Activated CD4-positive, alpha-beta T cell treated with anti-CD3 and anti-CD28 coated beads, Interleukin-10, Interleukin-2, amounts not matched to agents 100 ng/mL and 50 ng/mL, durations not matched to agents 16 hours and 8 hours (primary cell): ENCODE measurements around the gene STX1A.
"Not testable (repeated sequence)": the region's sequence is repeated elsewhere in the genome, so short reads cannot be mapped to it uniquely, and the experiment has no call there.

Experiments
- DNase-seq: peaks from one replicate; pipeline ENCODE4 v3.0.0-alpha.2; 2020

The STX1A gene

DNA sequence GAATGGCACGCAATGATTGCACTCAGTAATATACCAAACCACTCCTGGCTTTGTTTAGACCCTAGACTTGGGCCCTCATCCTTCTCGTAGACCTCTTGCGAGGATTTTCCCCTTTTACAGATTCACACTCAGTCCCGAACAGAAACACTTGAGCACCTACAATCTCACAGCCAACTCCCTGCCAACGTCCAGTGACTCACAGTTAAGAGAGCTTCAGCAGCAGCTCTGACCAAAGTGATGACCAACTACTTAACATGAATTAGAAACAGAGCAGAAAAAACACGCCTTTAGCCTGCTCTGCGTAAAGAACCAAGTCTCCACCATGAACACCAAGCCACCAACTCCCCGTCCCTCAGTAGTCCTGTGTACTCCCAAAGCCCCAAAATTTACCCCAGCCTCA, 38.4 kb downstream of the STX1A start:
- no peak for DNase-seq

DNA sequence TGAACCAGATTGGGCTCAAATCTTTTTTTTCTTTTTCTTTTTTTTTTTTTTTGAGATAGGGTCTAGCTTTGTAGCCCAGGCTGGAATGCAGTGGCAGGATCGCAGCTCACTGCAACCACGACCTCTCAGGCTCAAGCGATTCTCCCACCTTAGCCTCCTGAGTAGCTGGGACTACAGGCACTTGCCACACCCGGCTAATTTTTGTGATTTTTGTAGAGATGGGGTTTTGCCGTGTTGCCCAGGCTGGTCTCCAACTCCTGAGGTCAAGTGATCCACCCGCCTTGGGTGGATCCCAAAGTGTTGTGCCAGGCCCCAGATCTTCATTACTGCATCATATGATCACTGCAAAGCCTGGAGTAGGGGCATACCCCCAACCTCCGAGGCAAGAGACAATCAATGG, 39.0 kb downstream of the STX1A start:
- no peak for DNase-seq

DNA sequence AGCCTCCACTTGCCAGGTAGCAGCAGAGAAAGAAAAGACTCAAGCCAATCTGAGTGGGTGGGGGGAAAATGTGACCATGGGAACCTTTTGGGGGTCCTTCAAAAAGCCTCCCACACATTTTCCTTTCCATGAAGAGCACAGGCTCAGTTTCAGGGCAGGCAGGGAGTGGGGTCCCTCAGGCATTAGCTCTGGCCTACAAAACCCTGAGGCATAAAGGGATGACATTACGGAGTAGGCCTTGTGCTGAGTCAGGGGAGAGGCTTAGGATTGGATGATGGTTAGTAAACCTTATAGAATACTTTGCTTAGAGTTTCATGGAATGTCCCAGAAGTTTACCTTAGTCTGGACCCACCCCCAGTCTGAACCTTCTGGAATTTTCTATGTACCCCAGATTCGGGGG, 39.8 kb downstream of the STX1A start:
- DNase-seq, result no peak

DNA sequence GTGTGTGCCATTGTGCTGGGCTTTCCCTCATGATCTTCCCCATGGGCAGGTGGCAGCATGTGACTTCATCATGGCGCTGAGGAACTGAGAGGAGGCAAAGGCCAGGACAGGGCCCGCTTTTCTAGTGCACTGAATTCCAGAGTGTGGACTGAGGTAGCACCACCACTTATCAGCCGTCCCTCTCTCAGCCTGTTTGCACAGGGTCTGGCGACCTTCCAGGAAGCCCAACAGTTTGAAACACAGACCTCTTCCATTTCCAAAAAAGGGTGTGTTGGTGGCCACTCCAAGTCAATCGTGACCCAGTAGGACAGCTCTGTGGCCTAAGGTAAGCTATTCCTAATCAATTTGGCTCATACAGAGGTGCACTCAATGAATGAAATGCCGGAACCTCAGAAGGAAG, 40.6 kb downstream of the STX1A start:
- DNase-seq, result no peak

DNA sequence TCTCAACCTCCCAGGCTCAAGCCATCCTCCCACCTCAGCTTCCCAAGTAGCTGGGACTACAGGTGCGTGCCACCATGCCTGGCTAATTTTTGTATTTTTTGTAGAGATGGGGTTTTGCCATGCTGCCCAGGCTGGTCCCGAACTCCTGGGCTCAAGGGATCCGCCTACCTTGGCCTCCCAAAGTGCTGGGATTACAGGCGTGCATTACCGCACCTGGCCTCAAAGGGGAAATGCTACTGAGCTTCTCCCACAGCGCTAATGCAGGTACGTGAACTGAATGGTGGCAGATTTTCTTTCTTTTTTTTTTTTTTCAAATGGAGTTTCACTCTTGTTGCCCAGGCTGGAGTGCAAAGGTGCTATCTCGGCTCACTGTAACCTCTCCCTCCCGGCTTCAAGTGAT, 43.4 kb downstream of the STX1A start:
- DNase-seq, result not testable (repeated sequence)

DNA sequence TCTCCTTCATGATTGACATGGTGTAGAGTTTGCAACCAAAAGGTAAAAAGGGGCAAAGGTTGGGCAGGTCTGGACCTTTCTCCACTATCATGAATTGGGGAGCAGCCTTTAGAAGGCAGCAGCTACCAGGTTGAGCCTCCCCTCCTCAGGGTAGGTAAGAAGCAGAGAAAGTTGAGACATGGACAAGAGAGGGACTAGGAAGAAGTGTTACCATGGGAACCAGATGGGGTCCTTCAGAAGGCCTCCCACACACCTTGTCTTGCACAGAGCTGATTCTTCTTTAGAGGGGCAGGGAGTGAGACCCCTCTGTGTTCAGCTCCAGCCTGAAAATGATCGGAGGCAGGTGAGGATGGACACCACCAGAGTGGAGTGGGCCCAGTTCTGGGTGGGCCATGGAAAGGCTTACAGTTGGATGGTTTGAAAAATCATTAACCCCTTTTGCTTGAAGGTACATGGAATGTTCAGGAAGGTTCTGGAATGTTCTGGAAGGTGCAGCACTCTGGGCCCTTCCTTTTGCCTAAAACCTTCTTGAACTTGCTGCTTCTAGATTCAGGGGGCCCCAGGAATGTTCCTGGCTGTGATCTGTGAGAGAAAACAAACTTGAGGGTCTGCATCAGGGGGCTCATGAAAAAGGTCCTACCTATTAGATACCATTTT, 44.9 kb downstream of the STX1A start:
- no peak for DNase-seq

DNA sequence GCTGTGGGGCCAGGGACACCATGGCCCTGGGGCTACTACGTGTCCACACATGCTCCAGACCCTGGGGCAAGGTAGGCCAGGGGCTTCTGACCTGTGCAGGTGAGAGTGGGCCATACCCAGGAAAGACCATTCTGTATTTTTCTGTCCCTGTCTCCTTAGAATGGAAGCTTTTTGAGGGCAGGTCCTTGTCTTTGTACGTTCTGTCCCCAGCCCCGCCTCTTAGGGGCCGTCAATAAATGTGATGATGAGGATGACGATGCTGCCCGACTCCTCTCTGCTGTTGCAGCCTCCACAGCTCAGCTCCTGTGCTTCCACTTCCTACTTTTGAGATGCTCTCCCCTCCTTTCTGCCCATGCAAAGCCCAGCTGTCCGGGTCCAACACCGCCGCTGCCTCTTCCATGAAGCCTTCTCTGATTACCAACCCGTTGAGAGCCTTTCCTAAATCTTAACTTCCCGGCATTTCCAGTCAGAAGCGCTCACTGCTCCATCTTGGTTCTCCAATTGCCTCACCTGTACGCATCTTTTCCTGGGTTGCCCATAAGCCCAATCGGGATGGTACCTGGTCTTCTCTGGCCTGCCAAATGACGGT, 47.5 kb downstream of the STX1A start:
- no peak for DNase-seq

DNA sequence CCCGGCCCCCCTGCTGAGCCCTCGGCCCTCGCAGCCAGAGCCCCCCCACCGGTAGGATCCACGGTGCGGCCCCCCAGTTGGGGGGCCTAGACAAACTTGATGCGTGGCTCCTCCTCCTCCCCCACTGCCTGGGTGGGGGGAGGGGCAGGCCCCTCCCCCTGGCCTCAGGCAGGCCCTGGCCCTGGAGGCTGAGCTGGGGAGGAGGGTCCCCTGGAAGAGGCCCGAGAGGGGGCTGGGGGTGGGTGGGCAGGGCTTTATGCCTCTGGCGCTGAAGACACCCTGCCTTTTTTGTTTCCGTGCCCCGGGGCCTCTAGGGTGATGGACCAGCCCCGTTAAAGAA, 48.2 kb downstream of the STX1A start:
- DNase-seq, result no peak

DNA sequence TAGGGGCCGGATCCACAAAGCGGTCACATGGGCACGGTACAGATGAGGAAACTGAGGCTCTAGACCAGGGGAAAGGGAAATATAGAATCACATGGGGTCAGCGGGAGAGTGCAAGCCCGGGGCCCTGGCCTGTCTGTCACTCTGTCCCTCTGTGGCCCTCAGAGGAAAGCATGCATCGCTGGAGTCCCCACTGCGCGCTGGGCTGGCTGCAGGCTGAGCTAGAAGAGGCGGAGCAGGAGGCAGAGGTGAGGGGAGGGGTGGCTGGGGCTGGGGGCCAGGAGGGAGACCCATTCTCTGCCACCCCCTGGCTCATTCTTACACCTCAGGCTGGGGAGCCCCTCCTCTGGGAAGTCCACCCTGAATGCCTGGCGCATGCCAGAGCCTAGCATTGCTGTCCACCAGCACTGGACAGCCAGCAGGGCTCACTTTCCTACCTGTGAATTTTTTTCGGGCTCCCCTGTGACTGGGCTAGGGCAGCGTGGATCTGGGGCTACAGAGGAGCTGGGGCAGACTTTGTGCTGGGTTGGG, 49.5 kb downstream of the STX1A start:
- no peak for DNase-seq

DNA sequence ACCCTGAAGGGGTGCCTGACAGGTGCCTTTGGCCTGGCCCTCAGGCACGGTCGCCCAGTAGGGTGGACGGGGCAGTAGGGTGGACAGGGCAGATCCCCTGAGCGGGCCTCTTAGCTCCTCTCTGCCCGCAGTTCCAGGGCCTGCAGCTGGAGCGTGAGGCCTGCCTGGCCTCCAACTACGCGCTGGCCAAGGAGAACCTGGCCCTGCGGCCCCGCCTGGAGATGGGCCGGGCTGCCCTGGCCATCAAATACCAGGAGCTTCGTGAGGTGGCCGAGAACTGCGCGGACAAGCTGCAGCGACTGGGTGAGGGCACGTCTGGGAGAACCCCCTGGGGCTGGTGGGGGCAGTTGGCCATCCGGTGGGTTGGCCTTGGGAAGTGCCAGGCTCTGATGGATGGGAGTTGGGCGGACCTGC, 50.2 kb downstream of the STX1A start:
- no peak for DNase-seq

DNA sequence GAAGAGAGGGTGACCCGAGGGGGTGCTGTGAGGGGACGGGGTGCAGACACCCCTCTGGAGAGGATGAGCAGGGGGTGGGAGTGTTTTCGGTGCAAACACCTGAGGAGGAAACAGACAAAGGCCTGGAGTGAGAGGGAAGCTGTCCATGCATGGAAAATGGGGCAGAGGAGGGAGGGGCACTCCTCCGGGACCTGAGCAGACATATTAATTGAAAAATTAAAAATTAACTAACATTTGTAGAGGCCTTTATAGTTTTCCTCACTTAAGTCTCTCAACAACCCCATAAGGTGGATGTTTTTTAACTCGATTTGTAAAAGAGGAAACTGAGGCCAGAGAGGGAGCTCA, 50.6 kb downstream of the STX1A start:
- no peak for DNase-seq

DNA sequence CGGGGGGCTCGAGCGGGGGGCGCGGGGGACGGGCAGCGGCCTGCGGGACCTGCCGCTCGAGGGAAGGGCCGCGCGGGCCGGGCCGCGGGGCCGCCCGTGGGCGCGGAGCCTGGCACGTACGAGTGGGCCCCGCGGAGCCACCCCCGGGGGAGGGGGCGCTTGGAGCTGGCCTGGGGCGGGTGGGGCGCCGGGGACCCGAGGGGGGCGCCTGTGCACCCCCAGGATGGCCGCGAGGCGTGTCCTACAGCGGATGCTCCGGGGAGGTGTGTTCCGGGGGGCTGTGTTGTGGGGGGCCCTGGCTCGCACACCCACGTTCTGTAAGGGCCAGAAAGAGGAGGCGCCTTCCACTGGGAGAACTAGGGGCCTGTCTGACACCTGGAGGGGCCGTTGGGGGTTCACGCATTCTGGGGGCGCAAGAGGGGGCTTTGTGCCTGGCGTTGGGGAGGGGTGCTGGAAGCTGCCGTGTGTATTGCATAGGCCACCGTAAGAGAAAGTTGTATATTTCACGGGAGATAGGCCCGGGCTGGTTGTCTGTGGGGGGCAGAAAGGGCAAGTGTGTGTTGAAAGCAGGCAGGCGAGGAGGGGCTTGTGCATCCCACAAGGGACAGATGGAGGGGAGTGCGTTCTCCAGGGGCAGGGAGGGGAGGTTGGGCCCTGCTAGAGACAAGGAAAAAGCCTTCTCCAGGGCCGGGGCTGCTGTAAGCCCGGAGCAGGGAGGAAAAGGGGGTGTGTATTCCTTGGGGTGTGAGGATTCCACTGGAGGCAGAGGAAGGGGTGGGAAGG, 51.2 kb downstream of the STX1A start:
- no peak for DNase-seq

DNA sequence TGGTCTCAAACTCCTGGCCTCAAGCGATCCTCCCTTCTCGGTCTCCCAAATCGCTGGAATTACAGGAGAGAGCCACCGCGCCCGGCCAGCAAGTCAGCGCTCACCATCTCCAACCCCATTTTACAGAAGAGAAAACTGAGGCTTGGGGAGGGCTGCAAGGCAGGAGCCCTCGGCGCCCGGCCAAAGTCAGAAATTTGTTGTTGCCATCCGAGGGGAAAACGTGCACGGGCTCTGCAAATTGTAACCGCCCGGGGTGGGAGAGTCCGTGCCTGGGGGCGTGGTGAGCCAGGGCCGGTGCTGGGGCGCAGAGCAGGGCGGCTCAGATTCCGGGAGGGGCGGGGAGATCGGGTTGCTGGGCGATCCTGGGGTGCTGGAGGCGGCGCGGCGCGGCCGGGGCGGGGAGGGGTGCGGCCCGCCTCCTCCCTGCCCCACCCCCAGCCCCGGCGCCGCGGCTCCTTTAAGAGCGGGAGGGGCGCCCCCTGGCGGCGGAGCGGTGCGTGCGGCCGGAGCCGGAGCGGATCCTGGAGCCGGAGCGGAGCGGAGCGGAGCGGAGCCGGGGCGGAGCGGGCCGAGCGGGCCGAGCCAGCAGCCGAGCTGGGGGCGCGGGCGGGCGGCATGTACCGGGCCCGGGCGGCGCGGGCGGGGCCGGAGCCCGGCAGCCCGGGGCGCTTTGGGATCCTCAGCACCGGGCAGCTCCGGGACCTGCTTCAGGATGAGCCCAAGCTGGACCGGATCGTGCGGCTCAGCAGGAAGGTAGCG, 51.9 kb downstream of the STX1A start, which contains the start of gene VPS37D:
VPS37D (plus strand) TSS at position 488 of the 759 bp plus-strand sequence; CDS start at position 616, 128 bp downstream.
- peak; percentile 93 for DNase-seq

DNA sequence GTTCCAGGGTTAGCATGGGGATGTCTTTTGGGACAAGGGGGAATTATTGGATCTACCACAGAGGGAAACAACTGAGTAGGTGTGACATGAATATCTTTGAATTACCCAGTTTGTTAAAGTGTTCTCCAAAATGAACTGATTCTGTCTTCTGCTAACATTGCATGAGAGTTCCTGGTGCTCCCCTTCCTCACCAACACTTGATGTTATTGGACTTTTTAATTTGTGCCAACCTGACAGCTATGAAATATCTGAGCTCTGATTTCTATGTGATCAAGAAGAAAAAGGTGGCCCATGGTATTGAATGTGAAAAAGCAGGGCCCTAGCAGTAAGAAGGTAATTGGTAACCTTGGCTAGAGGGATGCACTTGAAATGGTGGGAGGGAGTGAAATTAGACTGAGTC, 56.4 kb downstream of the STX1A start:
- DNase-seq, result no peak

DNA sequence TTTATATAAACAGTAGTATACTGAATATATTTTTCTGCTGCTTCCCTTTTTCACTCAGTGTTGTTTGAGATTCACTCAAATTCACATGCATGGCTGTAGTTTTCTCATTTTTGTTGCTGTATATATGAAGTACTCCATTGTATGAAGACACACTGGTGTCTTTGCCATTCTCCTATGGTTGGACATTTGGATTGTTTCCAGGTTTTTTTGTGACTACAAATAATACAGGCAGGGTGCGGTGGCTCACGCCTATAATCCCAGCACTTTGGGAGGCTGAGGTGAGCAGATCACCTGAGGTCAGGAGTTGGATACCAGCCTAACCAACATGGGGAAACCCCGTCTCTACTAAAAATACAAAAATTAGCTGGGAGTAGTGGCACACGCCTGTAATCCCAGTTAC, 58.9 kb downstream of the STX1A start:
- not testable (repeated sequence) for DNase-seq

DNA sequence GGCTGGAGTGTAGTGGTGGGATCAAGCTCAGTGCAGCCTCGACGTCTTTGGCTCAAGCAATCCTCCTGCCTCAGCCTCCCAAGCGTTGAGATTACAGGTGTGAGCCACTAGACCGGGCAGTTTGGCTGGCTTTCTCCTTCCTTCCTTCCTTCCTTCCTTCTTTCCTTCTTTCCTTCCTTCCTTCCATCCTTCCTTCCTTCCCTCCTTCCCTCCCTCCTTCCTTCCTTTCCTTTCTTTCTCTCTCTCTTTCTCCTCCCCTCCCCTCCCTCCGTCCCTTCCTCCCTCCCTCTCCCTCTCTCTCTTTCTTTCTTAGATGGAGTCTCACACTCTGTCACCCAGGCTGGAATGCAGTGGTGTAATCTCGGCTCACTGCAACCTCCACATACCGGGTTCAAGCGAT, 59.5 kb downstream of the STX1A start:
- no peak for DNase-seq

DNA sequence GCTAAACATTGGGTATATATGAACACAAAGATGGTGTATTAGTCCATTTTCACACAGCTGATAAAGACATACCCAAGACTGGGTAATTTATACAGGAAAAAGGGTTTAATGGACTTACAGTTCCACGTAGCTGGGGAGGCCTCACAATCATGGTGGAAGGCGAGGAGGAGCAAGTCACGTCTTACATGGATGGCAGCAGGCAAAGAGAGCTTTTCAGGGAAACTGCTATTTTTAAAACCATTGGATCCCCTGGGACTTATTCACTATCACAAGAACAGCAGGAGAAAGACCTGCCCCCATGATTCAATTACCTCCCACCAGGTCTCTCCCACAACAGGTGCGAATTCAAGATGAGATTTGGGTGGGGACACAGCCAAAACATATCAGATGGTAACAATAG, 64.2 kb downstream of the STX1A start:
- DNase-seq, result not testable (repeated sequence)

DNA sequence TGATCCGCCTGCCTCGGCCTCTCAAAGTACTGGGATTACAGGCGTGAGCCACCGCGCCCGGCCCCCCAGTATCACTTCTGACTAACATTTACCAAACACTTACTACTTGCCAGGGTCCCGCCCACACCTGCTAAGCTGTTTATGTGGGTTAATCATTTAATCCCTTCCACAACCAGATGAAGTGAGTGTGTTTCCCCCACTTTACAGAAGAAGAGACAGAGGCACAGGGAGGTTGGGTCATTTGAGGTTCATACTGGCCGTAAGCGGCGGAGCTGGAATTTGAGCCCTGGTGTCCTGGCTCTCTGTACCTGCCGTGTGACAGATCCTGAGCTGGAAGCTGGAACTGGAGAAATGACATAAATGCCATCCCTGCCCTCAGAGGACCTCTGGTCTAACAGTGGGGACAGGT, 66.9 kb downstream of the STX1A start:
- DNase-seq, result no peak

DNA sequence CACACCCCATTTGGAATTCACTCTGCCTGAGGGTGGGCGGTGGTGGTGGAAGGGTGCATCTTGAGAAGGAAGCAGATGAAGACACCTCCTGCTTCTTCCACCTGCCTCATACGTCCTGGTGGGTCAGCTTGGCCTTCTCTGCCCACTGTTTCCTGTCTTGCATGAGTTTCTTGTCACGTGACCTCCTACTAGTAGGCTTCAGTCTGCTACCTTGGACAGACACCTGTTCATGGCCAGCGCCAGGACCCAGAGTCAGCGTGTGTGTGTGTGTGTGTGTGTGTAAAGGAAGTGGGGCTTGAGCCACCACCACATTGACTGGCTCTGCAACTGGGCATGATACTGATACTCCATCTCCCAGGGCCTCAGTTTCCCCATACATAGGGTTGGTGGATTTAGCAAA, 68.9 kb downstream of the STX1A start:
- DNase-seq, result no peak

DNA sequence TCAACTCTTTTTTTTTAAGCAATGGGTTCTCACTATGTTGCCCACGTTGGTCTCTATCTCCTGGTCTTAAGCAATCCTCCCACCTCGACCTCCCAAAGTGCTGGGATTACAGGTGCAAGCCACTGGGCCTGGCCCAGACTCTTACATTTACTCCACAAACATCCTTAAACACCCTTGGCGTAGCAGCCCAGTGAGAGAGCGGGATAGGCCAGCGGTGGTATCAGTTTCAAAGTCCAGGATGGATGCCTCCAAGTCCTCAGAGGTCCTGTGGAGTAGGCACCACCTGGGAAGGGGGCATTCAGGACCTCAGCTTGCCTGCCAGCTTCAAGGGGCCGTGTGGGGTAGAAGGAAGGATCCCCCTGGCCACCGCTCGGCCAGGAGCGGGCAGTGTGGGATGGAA, 69.9 kb downstream of the STX1A start:
- no peak for DNase-seq
